HG03139 (cell line): ENCODE results near the gene EFCAB8.

ENCODE experiments used
- ATAC-seq: cut with Tn5 transposase; IDR thresholded peaks from one replicate; pipeline ENCODE4 v1.9.1; 2021; ENCODE audit not compliant: unreplicated experiment

EFCAB8 gene

GRCh38 chr20:33002087-33002808 is 143.5 kb downstream of the EFCAB8 start:
- no peak for ATAC-seq

- ATAC-seq, result no peak
Observed at GRCh38 chr20:33004141-33004751, 145.5 kb downstream of the EFCAB8 start, which contains the start of gene SUN5. SUN5 (minus strand) TSS chr20:33004433; CDS start chr20:33004340, 93 bp downstream.

- ATAC-seq, result no peak
Observed at GRCh38 chr20:33005132-33005566, 146.4 kb downstream of the EFCAB8 start.

GRCh38 chr20:33005908-33006775 is 147.4 kb downstream of the EFCAB8 start:
- no peak for ATAC-seq

DNA sequence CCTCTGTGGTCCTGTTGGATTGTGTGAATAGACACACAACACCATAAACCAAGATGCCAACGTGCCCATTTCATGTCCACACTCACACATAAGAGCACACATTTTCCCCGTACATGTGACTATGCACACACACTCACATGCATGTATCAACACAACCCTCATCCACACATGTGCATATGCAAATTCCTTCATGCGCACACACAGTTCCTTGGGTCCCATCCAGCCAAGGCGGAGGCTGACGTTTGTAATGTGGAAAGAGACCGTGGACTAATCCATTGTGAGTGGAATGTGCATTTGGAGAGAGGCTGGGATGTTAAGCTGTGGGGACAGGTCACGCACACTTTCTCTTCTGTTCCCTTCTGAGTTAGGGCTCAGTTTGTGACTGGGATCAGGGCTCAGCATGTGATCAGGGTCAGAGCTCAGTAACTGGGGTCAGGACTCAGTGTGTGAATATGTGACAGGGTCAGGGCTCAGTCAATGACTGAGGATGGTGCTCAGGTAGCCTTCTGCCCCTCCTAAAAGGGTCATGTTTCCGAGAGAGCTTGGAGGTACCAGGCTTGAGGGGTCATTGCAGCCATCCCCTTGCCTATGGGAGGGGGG is 148.2 kb downstream of the EFCAB8 start:
- no peak for ATAC-seq

GRCh38 chr20:33007376-33008335 is 148.9 kb downstream of the EFCAB8 start, which contains the start of gene BPIFB2:
BPIFB2 (plus strand) TSS chr20:33007704; CDS start chr20:33008575, 871 bp downstream.
- ATAC-seq, result no peak

DNA sequence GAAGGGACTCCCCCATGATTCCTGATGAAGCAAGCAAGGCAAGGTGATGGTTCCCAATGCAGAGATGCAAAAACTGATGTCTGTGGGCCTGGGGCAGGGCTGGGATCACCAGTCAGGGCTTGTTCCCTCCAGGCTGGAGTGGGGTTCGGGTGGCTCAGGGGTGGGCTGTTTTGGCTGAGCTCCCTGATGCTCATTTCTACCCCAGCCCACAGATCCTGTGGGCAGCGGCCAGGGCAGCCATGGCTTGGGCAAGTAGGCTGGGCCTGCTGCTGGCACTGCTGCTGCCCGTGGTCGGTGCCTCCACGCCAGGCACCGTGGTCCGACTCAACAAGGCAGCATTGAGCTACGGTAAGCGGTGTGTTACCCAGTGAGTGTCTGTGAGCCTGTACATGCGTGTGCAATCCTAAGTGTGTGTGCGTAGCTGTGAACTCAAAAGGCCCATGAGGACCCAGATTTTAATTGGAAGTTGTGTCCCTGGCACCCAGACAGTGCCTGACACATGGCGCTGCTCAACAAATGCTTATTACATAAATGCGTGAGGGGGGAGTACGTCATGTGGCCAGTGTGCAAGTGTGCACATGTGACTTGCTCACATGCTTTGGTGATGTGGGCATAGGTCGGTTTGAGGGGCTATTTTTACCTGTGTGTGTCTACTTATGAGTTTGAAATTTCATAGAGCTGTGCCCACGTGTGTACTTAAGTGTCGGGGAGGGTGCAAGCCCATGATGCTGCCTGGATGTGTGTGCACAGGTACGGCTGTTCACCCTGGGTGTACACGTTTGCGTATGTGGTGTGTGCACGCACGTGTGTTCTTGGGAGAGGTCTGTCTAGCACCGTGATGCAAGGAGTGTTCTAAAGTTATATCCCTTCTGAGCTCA is 149.9 kb downstream of the EFCAB8 start:
- ATAC-seq, result no peak

GRCh38 chr20:33009214-33010132 is 150.8 kb downstream of the EFCAB8 start:
- ATAC-seq, result no peak

DNA sequence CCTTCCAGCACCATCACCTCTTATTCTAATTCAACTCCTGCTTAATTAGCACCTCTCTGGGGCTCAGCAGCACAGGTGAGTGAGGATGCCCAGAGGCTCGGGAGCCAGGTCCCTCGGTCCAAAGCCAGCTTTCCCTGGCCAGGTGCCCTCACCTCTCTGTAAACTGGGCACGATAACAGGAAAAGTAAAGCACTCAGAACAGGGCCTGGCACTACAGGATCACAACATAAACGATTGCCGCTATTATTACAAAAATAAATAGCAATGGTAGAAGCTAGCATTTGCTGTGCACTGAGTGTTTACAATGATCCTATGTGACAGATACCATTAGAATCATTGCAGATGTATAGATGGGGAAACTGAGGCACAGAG is 151.4 kb downstream of the EFCAB8 start:
- no peak for ATAC-seq

DNA sequence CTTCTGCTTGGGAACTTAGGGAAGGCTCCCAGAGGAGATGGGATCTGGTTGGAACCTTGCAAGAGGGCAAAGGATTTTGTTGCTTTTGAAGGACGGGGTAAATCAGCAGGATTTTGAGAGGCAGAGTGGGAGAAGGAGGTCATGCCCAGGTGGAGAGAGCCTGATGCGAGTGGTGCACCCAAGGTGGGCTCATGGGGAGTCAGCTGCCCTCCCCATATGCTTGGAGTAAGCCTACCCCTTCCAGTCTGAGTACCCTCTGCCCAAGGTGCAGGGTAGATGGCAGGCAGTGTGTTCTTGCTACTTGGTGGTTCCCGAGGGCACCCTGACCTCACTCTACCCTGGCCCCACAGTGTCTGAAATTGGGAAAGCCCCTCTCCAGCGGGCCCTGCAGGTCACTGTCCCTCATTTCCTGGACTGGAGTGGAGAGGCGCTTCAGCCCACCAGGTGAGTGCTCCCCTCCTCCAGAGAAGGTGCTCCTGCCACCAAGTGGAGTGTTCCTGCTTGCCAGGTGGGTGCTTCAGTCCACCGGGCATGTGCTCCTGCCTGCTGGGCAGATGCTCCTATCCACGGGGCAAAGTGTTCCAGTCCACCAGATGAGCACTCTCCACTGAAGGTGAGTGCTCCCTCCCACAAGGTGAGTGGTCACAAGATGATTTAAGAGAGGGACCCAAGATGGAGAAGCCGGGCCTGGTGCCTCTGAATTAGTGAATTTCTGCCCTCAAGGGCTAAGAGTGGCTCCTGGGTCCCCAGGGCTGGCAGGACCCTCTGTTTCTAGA is 152.1 kb downstream of the EFCAB8 start:
- ATAC-seq, result no peak
